SH-SY5Y (cell line): ENCODE measurements around the gene H1-8.

Experiments
- GATA2 ChIP-seq: IDR thresholded peaks from 2 replicates; pipeline ENCODE4 v1.6.1; 2011; ENCODE audit warnings: mild to moderate bottlenecking, low read depth, low read length
- GATA3 ChIP-seq: IDR thresholded peaks from 2 replicates; pipeline ENCODE4 v1.6.1; 2011; ENCODE audit warnings: low read depth, mild to moderate bottlenecking, low read length, moderate library complexity

Gene H1-8

DNA sequence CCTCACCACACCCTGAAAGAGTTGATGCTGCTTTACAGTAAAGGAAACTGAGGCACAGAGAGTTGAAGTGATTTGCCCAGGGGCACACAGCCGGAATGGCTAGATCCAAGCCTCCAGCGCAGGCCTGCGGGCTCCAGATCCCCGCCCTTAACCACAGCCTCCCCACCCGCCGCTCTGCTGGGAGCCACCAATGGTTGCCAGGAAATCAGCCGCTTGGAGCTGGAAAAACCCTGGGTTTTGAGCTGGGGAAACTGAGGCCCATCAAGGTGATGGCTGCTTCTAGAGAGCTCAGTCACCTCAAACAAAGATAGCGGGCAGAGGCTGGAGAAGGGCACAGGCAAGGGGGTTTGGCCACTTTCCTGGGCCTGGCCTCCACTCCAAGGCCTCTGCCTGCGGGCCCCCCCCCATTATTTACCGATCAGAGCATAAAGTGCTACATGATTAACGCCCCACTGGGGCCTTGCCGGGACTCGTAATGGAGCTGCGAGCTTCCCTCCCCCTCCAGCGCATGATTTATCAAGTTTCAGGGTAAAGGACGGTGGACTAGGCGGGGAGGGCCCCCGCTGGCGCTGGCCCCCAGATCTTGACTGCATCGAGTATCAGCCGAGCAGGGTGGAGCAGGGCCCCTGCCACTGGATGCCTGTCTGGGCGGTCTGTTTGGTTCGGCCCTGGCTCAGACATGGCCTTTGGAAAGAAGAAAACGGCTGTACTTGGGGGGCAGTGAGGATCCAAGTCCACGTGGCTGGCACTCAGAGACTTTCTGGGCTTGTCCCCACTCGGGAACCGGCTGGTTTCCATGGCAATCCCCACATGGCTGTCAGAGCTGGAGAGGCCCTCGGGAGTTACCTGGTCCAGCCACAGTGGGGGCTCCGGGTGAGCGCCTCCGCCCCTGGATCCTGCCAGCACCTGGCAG, 54.4 kb downstream of the H1-8 start:
- TF ChIP-seq GATA3 (no peak), GATA2 (no peak)

DNA sequence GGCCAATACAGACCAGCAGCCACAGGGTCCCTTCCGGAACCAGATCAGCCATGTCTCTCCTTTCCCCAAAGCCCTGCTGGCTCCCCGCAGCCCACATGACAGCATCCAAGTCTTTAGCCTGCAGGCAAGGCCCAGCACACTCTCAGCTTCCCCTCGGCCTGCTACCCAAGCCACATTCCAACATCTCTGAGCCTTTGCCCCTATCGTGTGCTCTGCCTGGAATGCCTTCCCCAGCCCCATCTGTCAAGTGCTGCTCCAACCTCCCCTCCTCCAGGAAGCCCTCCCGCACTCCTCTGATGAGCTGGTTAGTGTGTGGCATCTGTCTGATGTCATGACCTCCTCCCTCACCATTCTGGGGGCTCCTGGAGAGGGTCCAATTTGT, 55.0 kb downstream of the H1-8 start:
- no peak for TF ChIP-seq GATA2
- TF ChIP-seq GATA3: no peak

DNA sequence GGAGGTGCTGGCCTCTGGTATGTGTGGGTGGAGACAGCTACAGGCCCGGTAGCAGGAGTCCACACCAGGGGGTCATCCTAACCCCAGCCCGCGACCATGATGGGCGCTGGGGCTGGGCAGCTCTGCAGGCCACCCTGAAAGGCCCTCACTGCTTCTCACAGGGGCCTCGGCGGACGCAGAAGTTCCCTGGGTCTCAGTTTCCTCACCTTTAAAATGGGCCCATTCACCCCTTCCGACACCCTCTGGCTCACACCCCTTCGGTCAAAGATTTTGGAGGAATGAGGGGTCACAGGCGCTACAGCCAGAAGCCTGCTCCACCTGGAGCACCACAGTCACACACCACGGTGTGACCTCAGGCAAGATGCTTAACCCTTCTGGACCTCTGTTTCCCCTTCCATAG, 55.5 kb downstream of the H1-8 start:
- TF ChIP-seq GATA2 (no peak), GATA3 (no peak)

DNA sequence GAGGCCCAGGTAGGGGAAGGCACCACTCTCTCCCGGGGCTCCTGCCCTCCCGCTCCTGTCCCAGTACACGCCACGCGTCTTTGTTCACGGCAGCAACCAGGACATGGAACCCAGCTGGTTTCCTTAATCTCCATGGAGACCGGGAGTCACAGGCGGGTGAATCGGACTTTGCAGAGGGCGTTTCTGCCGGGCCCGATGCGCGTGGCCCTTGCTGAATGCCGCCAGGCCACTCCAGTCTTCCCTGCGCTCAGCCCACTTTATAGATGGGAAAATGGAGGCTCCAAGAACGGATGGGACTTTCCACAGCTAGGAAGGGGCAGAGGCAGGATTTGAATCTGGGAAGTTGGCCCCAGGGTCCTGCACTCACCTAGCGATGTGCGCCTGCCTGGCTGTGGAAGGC, 56.1 kb downstream of the H1-8 start:
- TF ChIP-seq GATA3: no peak
- TF ChIP-seq GATA2: no peak

DNA sequence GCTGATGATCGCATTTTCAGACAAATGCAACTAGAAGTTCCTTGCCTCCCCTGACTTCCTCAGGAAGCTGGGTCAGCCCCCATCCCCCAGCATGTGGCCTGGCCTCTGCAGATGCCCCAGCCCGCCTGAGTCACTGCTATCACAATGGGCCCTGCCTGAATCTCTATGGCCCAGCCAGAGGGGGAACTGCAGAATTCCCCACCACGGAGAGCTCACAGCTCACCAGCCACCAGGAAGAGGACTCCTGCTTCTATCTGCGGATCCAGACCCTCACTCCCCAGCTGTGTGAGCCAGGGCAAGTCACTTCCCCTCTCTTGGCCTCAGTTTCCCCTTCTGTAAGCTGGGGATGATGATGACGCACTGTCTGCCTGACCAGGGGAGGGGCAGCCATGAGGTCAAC, 56.6 kb downstream of the H1-8 start:
- TF ChIP-seq GATA3 (no peak), GATA2 (no peak)

DNA sequence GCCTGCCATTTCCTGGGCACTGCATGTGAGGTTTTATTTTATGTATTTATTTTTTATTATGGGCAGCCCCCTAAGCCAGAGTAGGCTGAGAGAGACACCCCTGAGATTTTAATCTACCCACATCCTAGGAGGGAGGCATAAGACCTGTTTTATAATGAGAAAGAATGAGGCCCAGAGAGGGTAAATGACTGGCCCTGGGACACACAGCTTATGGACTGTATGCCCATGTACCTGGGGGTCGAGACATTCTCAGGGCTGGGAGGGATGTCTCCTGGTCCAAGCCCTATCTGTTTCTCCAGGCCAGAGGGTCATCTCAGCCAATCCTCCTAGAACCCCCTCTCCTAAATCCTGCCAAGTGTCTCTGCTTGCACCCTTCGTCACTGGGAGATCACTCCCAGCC, 57.4 kb downstream of the H1-8 start:
- TF ChIP-seq GATA3 (no peak), GATA2 (no peak)
